EH (cell line): ENCODE data around the gene KDM6B.

Experiments
- DNase-seq: peaks from one replicate; pipeline ENCODE4 v3.0.0-alpha.2; 2015; ENCODE audit warnings: low read depth

KDM6B gene

GRCh38 chr17:7833795-7834541, at the start of gene KDM6B:
TSS of gene KDM6B (plus strand) at chr17:7834217. CDS start at chr17:7845555, 11,338 bp downstream.
- peak; percentile 92 for DNase-seq

- DNase-seq = no peak
Measured at GRCh38 chr17:7786866-7787265, 47.2 kb upstream of the KDM6B start.

- no peak for DNase-seq
Measured at GRCh38 chr17:7789131-7789530, 44.9 kb upstream of the KDM6B start.

DNA sequence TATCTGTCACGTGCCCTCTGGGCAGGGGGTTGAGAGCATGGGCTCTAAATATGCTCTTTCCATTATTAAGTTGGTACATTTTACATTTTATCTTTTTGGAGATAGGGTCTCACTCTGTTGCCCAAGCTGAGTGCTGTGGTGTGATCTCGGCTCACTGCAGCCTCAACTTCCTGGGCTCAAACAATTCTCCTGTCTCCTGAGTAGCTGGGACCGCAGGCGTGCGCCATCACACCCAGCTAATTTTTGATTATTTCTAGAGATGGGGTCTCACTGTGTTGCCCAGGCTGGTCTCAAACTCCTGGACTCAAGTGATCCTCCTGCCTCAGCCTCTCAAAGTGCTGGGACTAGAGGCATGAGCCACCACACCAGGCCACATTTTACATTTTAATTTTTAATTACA, 43.9 kb upstream of the KDM6B start:
- no peak for DNase-seq

DNA sequence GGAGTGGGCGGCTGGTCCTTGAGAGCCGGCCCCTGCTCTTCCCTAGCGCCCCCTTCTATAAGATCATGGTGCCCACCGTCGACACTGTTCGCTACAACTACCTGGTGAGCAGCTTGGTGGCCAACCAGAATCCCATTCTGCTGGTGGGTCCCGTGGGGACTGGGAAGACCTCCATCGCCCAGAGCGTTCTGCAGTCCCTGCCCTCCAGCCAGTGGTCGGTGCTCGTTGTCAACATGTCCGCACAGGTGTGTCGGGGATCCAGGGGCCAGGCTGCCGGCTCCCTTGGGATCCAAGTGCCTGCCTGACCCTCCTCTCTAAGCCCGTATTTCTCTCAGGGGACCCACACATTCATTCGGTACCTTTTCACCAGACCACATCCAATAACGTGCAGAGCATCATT, 41.4 kb upstream of the KDM6B start:
- no peak for DNase-seq

DNA sequence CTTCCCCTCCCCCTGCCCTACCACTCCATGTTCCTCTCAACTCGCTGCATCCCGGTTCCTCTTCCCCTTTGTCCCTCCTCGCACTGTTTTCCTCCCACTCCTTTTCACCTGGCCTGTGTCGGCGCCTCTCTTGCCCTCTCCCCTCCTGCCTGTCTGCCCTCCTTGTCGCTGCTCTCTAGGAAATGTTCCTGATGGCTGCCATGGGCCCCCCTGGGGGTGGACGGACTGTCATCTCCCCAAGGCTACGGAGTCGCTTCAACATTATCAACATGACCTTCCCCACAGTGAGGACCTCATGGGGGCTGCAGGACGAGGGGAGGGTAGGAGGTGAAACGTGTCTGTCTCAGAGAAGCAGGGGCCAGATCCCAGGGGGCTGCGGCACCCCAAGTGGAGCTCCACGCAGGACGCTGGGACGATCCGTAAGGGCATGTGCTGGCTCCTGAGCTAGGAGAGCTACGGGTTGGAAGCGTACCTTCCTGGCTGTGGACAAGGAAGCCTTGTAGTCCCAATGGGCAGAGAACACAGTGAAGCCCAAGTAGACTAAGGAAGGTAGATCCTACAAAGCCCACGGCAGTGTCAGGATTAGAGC, 39.8 kb upstream of the KDM6B start:
- no peak for DNase-seq

GRCh38 chr17:7797976-7798375, 36.0 kb upstream of the KDM6B start:
- DNase-seq = no peak

- no peak for DNase-seq
Measured at GRCh38 chr17:7798839-7799238, 35.2 kb upstream of the KDM6B start.

GRCh38 chr17:7803981-7804380, 30.0 kb upstream of the KDM6B start:
- peak; percentile 34 for DNase-seq

DNA sequence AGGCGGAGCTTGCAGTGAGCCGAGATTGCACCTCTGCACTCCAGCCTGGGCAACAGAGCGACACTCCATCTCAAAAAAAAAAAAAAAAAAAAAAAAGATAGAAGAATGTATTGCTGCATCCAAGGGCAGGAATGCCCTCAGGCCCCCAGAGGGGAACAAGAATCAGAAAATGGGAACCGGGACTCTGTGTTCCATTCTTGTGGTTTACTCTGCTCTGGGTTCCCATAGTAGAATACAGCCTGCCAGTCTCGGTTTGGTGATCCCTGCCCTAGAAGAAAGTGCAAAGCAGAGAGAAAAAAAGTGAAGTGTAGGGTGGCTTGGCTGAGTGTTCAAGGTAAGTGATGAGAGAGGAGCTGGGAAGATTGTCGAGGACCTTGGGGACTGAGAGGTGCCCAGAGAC, 27.4 kb upstream of the KDM6B start:
- DNase-seq = peak; percentile 12

DNA sequence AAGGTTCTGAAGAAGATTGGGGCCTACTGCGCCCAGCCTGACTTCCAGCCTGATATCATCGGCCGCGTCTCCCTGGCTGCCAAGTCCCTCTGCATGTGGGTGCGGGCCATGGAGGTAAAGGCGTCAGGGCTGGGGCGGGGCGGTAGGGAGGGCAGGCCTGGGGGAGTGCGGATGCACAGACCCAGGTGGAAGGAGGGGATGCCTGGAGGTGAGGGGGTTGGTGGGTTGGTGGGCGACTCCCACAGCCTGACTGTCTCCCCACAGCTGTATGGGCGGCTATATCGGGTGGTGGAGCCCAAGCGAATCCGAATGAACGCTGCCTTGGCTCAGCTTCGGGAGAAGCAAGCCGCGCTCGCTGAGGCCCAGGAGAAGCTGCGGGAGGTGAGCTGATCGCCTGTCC, 26.8 kb upstream of the KDM6B start:
- DNase-seq = no peak

DNA sequence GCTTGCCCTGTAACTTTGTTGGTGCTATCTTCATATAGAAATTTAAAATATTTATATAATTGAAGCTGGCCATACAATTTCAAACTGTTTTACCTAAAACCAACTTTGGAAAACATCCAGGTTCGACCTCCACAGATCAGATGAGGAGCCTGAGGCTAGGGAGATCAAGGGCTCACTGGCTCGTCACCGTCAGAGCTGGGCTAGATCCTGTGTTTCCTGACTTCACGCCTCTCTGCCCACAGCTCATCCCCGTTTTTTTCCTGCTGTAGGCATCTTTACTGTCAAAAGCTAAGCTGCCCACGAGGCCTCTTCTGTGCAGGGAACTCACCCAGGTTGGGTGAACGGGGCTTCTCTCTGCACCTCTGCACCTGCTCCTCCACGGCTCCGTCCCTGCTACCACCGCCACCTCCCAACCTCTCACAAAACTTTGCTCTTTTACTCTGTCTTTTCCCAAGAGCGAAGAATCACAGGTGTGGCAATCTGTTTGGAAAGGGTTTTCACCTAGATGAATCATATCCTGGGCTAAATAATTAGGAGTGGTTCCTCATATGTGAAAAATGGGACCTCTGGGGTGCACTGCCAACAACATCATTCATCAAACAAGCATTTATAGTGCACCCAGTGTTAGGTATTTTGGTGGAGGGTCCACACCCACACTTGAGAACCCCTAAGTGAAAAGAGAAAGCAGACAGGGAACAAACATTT, 24.8 kb upstream of the KDM6B start:
- DNase-seq = no peak

- peak; percentile 67 for DNase-seq
Measured at GRCh38 chr17:7809791-7810343, 24.1 kb upstream of the KDM6B start.

DNA sequence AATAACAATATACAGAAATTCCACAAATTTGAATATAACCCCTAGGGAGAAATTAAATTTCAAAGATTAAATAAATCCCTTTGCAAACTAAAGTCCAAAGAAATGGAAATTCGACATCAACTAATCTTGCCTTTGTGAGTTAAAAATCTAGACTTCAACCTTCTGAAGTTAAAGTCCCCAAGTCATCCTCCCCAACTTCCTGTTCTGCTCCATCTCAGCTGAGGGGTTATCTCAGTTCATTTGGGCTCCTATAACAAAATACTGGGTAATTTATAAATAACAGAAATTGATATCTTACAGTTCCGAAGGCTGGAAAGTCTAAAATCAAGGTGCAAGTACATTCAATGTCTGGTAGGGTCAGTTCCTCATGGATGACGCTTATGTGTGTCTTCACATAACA, 22.8 kb upstream of the KDM6B start:
- DNase-seq = no peak

DNA sequence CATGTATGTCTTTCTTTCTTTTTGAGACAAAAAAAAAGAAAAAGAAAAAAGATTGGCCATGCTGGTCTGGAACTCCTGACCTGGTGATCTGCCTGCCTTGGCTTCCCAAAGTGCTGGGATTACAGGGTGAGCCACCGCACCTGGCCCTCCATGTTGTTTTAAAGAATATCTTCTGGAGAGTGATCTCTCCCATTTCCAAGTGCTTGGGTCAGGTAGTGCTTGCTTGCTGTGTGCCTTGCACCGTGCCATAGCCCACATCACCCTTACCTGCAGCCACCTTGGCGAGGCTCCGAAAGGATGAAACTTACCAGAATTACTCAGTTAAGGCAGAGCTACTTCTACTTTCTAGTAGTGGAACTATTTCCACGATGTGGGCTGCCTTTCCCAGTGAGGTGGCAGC, 19.0 kb upstream of the KDM6B start:
- DNase-seq = no peak

DNA sequence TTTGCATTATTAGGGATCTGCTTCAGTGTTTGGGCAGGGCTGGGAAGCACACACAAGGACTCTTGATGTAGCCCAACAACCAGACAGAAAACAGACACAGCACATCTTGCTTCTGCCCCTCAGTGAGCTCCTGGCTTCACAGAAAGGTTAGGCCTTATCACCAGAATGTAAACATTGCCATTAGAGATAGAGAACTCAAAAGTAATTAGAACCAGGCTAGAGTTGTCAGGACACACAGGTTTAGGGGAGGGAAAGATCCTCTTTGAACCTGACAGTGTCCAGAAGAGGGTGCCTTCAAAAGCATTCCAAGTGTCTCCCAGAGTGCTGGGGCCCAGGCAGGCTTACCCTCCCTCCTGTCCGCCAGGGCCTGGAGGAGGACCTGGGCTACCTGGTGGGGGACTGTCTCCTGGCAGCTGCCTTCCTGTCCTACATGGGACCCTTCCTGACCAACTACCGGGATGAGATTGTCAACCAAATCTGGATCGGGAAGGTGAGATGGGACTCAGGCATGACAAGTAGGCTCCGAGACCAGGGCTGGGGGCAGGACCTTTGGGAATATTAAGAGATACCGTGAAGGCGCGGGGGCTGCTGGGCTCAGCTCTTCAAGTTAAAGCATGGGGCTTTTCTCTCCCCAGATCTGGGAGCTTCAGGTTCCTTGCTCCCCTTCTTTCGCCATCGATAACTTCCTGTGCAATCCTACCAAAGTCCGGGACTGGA, 16.9 kb upstream of the KDM6B start:
- DNase-seq = no peak

GRCh38 chr17:7817643-7817964, 16.4 kb upstream of the KDM6B start:
- DNase-seq = no peak

- DNase-seq = no peak
Measured at GRCh38 chr17:7818026-7818425, 16.0 kb upstream of the KDM6B start.

GRCh38 chr17:7818746-7819645, 15.0 kb upstream of the KDM6B start:
- DNase-seq = no peak

DNA sequence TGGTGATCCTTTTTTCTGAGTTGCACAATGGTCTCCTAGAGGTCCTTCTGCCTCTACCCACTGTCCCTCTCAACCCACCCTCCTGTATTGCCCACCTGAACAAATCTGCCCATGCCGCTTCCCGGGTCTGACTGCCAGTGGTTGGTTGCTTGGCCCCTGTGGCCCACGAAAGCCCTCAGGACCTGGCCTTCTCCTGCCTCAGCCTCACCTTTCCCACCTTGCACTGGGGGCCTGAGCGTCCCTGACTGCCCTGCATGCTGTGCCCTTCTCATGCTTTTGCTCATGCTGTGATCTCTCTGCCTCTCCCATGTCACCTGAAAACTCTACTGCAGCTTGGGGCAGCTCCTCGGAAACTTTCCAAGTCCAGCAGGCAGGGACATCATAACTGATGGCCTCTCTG, 13.8 kb upstream of the KDM6B start:
- DNase-seq = no peak

GRCh38 chr17:7822126-7822525, 11.9 kb upstream of the KDM6B start:
- no peak for DNase-seq
